Smooth muscle cell (in vitro differentiated cells): Measurements from ENCODE around the gene SIPA1L3. TPM values are rescaled to one million over a fixed set of nuclear protein-coding genes. Genes with fewer than 3 reads are reported as not detected.

Experiments used
- DNase-seq: peaks from one replicate; lab custom pipeline; 2025; ENCODE audit not compliant: unreplicated experiment; lab: John Stamatoyannopoulos, UW
- H2AFZ ChIP-seq: fragments of 200-600 bp; sonication (generic); 2 replicates; pipeline ENCODE4 v1.6.0; 2016; ENCODE audit warnings: antibody characterized with exemption, low read depth, mild to moderate bottlenecking
- H3F3A ChIP-seq: fragments of 200-600 bp; sonication (generic); 2 replicates; pipeline ENCODE4 v1.6.0; 2017; ENCODE audit warnings: antibody characterized with exemption, low read depth
- H3K27ac ChIP-seq: fragments of 200-600 bp; sonication (generic); 2 replicates; pipeline ENCODE4 v1.5.1; 2016; ENCODE audit warnings: low read depth, mild to moderate bottlenecking
- H3K27me3 ChIP-seq: fragments of 200-600 bp; sonication (generic); 2 replicates; pipeline ENCODE4 v1.6.1; 2016; ENCODE audit warnings: low read depth, mild to moderate bottlenecking
- H3K36me3 ChIP-seq: fragments of 200-600 bp; sonication (generic); 2 replicates; pipeline ENCODE4 v1.5.1; 2016; ENCODE audit warnings: low read depth
- H3K4me1 ChIP-seq: fragments of 200-600 bp; sonication (generic); 2 replicates; pipeline ENCODE4 v1.5.1; 2016; ENCODE audit warnings: low read depth
- H3K4me2 ChIP-seq: fragments of 200-600 bp; sonication (generic); 2 replicates; pipeline ENCODE4 v1.6.0; 2016; ENCODE audit warnings: mild to moderate bottlenecking
- H3K4me3 ChIP-seq: fragments of 200-600 bp; sonication (generic); 2 replicates; pipeline ENCODE4 v1.5.1; 2016; ENCODE audit warnings: mild to moderate bottlenecking
- H3K79me2 ChIP-seq: fragments of 200-600 bp; sonication (generic); 2 replicates; pipeline ENCODE4 v1.6.0; 2016; ENCODE audit warnings: low read depth, mild to moderate bottlenecking
- H3K9ac ChIP-seq: fragments of 200-600 bp; sonication (generic); 2 replicates; pipeline ENCODE4 v1.6.0; 2016; ENCODE audit warnings: low read depth
- H3K9me3 ChIP-seq: fragments of 200-600 bp; sonication (generic); replicated peaks from 2 replicates; pipeline ENCODE4 v1.5.1; 2016; ENCODE audit warnings: low read depth
- H4K20me1 ChIP-seq: fragments of 200-600 bp; sonication (generic); 2 replicates; pipeline ENCODE4 v1.6.0; 2016; ENCODE audit warnings: low read depth
- WGBS: methylation state at CpG from one replicate; pipeline ENCODE4 v1.1.7; 2016; ENCODE audit warnings: low lambda C conversion rate; 5-methylcytosine and 5-hydroxymethylcytosine counted together
- polyA plus RNA-seq: library from polyadenylated mRNA; unstranded; fragments of >200 nt; fragmentation: Nextera tagmentation; extraction: Ambion mirVana; gene quantifications from 2 replicates; pipeline ENCODE4 v1.2.1, GENCODE V29; 2016
- total RNA-seq: library from RNA; depleted of rRNA; stranded (reverse); fragments of >200 nt; gene quantifications from 2 replicates; pipeline ENCODE4 v1.2.3, GENCODE V29; 2014
- TF ChIP-seq, protein P1 (sequence below): fragments of 200-600 bp; sonication (generic); IDR thresholded peaks from 2 replicates; pipeline ENCODE4 v1.5.1; 2017; ENCODE audit warnings: borderline replicate concordance, mild to moderate bottlenecking, antibody characterized with exemption; ENCODE audit not compliant: insufficient read depth, poor library complexity, severe bottlenecking

Gene SIPA1L3
- total and polyA plus RNA-seq, 2 experiments from 2014 or later = 6.5 to 7.6 TPM

DNA sequence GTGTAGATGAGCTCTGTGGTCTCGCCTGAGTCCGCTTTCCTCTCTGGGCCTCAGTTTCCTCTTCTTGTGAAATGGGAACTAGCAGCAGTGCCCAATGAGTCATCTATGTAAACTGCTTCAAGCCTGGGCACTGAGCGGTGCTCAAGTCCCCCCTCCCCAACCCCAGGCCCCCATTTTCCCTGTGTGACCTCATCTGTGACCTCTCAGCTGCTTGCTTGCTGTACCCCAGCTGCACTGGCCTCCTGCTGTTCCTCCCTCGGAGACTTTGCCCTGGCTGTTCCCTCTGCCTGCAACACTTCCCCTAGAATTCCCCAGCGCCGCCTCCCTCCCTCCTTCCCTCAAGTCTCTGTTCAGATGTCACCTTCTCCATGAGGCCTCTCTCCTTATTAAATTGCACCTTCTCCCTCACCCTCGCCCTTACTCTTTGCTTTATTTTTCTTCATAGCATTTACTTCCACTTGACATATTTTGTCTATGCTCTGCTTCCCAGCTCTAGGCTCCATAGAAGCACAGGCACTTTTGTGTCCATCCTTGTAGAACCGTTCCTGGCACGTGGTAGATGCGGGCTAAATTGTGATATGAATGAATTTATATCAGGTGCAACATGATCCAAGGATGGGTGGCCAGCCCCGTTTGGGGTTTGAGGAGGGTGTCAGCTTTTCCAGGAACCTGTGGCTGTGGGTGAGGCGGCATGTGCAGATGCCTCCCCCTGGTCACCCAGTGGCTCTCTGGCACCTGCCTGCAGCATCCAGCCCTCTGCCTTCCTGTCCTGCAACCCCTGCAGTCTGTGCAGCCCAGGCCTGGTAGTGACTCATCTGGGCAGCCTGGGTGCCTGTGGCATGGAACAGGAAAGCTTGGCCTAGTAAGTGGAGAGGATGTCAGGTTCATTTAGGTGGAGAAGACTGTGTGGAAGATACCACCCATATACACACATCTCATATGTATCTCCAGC, 26.3 kb downstream of the SIPA1L3 start:
- Histone ChIP-seq H2AFZ (no peak overlapping the region), H3K4me2 (no peak overlapping the region), H3K9me3 (no peaks in the 10 kb centered on the region), H3K4me1 (peaks cover 33% of the 10 kb centered on the region), H3K27me3 (no peaks in the 10 kb centered on the region), H3K79me2 (no peaks in the 10 kb centered on the region), H3K27ac (no peak overlapping the region), H3K9ac (no peak overlapping the region), H3K36me3 (no peaks in the 10 kb centered on the region), H3K4me3 (peak overlapping the region; percentile 41), H3F3A (no peaks in the 10 kb centered on the region), H4K20me1 (peaks cover 21% of the 10 kb centered on the region)
- WGBS = 89% methylated on average over 12 of the region's 12 CpGs
- DNase-seq = no peak
- TF ChIP-seq, protein P1, sequence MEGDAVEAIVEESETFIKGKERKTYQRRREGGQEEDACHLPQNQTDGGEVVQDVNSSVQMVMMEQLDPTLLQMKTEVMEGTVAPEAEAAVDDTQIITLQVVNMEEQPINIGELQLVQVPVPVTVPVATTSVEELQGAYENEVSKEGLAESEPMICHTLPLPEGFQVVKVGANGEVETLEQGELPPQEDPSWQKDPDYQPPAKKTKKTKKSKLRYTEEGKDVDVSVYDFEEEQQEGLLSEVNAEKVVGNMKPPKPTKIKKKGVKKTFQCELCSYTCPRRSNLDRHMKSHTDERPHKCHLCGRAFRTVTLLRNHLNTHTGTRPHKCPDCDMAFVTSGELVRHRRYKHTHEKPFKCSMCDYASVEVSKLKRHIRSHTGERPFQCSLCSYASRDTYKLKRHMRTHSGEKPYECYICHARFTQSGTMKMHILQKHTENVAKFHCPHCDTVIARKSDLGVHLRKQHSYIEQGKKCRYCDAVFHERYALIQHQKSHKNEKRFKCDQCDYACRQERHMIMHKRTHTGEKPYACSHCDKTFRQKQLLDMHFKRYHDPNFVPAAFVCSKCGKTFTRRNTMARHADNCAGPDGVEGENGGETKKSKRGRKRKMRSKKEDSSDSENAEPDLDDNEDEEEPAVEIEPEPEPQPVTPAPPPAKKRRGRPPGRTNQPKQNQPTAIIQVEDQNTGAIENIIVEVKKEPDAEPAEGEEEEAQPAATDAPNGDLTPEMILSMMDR = no peak

DNA sequence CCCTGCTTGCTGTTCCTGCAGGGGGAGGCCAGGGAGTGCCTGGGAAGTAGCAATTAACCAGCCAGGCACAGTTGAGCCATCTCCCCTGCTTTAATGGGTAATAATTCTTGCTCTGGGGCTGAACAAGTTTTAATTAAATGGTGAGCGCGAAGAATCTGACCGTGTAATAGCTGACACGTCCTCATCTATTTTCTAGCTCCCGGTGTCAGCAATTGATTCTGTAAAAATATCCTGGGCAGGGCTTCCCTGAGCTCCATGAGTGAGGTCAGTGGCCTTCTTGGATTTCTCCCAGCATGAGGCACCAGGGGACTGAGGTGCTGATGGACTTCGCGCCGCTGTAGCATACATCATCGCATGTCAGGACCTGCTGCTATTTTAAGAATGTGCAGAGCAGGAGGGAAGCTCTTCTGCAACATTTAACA, 26.9 kb downstream of the SIPA1L3 start:
- Histone ChIP-seq H3K27ac (no peak overlapping the region), H4K20me1 (peaks cover 21% of the 10 kb centered on the region), H3F3A (no peaks in the 10 kb centered on the region), H3K4me3 (no peak overlapping the region), H2AFZ (no peak overlapping the region), H3K4me2 (no peak overlapping the region), H3K4me1 (peaks cover 27% of the 10 kb centered on the region), H3K9ac (no peak overlapping the region), H3K36me3 (no peaks in the 10 kb centered on the region), H3K9me3 (no peaks in the 10 kb centered on the region), H3K27me3 (no peaks in the 10 kb centered on the region), H3K79me2 (no peaks in the 10 kb centered on the region)
- DNase-seq = no peak
- 86% methylated on average over 9 of the region's 9 CpGs for WGBS
- TF ChIP-seq, protein P1 = no peak

DNA sequence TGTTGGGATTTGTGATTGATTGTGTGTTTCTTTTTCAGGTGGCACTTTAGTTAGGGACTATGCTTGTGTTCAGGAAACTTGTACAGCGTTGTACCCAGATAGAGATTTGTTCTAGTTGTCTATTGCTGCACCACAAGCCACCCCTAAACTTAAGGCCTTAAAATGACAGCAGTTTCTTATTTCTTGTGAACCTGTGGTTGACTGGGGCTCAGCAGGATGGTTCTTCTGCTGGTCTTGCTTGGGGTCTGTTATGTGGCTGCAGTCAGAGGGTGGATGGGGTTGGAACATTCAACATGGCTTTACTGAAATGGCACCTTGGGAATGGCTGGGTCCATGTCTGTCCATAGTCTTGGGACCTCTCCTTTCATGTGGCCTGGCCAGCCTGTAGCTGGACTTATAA, 28.3 kb downstream of the SIPA1L3 start:
- no peak for DNase-seq
- H3K27ac ChIP-seq = no peak overlapping the region
- H2AFZ ChIP-seq = no peak overlapping the region
- H3K27me3 ChIP-seq = no peaks in the 10 kb centered on the region
- no peaks in the 10 kb centered on the region for H3F3A ChIP-seq
- H3K4me2 ChIP-seq = no peak overlapping the region
- H3K4me1 ChIP-seq = peaks cover 23% of the 10 kb centered on the region
- WGBS = 100% methylated on average over 1 of the region's 1 CpG
- H3K9ac ChIP-seq = no peak overlapping the region
- H4K20me1 ChIP-seq = peaks cover 21% of the 10 kb centered on the region
- H3K4me3 ChIP-seq = no peak overlapping the region
- TF ChIP-seq, protein P1 = no peak
- H3K36me3 ChIP-seq = no peaks in the 10 kb centered on the region
- H3K9me3 ChIP-seq = no peaks in the 10 kb centered on the region
- H3K79me2 ChIP-seq = no peaks in the 10 kb centered on the region

DNA sequence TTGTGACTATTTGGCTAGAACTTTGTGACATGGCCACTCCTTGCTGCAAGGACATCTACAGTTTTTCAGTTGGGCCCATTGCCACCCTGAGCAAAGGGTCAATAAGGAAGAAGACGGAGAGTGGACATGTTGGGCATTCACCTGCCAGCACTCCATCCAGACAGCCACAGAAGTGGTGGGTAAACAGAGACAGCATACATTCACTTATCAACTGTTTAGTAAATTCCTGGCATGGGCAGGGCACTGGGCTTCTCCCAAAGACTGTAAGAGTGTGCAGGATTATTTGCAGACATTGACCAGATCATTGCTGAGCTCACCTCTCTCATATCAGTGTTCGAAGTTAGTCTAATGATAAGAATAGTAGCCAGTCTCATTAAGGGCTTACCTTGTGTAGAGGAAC, 29.2 kb downstream of the SIPA1L3 start:
- Histone ChIP-seq H3K4me2 (no peak overlapping the region), H3K4me3 (no peak overlapping the region), H3K9ac (no peak overlapping the region), H3K27me3 (no peaks in the 10 kb centered on the region), H3K36me3 (no peaks in the 10 kb centered on the region), H2AFZ (no peak overlapping the region), H3K9me3 (no peaks in the 10 kb centered on the region), H4K20me1 (peaks cover 20% of the 10 kb centered on the region), H3K79me2 (no peaks in the 10 kb centered on the region), H3K27ac (no peak overlapping the region), H3K4me1 (peaks cover 23% of the 10 kb centered on the region), H3F3A (no peaks in the 10 kb centered on the region)
- 96% methylated on average over 2 of the region's 2 CpGs for WGBS
- TF ChIP-seq, protein P1 = no peak
- DNase-seq = no peak
